ENCODE results near the gene RBP4.

The RBP4 gene

GRCh38 chr10:93601146-93601773, at the start of gene RBP4:
Gene RBP4 (minus strand): TSS chr10:93601235. CDS start chr10:93601028, 207 bp downstream.
- Mint-ChIP-seq H3K4me3 (no peak within 1 kb of the TSS), H3K36me3 (no peaks in the 10 kb centered on the region), H3K27me3 (peaks cover 24% of the 10 kb centered on the region), H3K27ac (no peak within 1 kb of the TSS), H3K9me3 (no peaks in the 10 kb centered on the region), H3K4me1 (peaks cover 4% of the 10 kb centered on the region)

- Mint-ChIP-seq H3K27me3 (peaks cover 12% of the 10 kb centered on the region), H3K4me1 (no peaks in the 10 kb centered on the region), H3K36me3 (no peaks in the 10 kb centered on the region), H3K4me3 (no peak overlapping the region), H3K9me3 (no peaks in the 10 kb centered on the region), H3K27ac (no peak overlapping the region)
Observed at GRCh38 chr10:93639791-93640190, 38.8 kb upstream of the RBP4 start.

GRCh38 chr10:93630625-93631557, 29.9 kb upstream of the RBP4 start:
- Mint-ChIP-seq H3K27me3 (peaks cover 4% of the 10 kb centered on the region), H3K36me3 (no peaks in the 10 kb centered on the region), H3K4me3 (no peak overlapping the region), H3K9me3 (no peaks in the 10 kb centered on the region), H3K4me1 (no peaks in the 10 kb centered on the region), H3K27ac (no peak overlapping the region)

- Mint-ChIP-seq H3K9me3 (no peaks in the 10 kb centered on the region), H3K27ac (no peak overlapping the region), H3K4me1 (no peaks in the 10 kb centered on the region), H3K4me3 (no peak overlapping the region), H3K27me3 (peaks cover 9% of the 10 kb centered on the region), H3K36me3 (no peaks in the 10 kb centered on the region)
Observed at GRCh38 chr10:93629647-93630305, 28.7 kb upstream of the RBP4 start.

- H3K4me1 Mint-ChIP-seq = no peaks in the 10 kb centered on the region
- H3K36me3 Mint-ChIP-seq = no peaks in the 10 kb centered on the region
- H3K4me3 Mint-ChIP-seq = no peak overlapping the region
- H3K27ac Mint-ChIP-seq = no peak overlapping the region
- peaks cover 9% of the 10 kb centered on the region for H3K27me3 Mint-ChIP-seq
- no peaks in the 10 kb centered on the region for H3K9me3 Mint-ChIP-seq
Observed at GRCh38 chr10:93628858-93629257, 27.8 kb upstream of the RBP4 start.

GRCh38 chr10:93622942-93623341, 21.9 kb upstream of the RBP4 start:
- Mint-ChIP-seq H3K27ac (no peak overlapping the region), H3K36me3 (no peaks in the 10 kb centered on the region), H3K4me3 (no peak overlapping the region), H3K27me3 (peaks cover 7% of the 10 kb centered on the region), H3K4me1 (no peaks in the 10 kb centered on the region), H3K9me3 (no peaks in the 10 kb centered on the region)

- Mint-ChIP-seq H3K4me3 (no peak overlapping the region), H3K27me3 (peaks cover 5% of the 10 kb centered on the region), H3K27ac (no peak overlapping the region), H3K9me3 (no peaks in the 10 kb centered on the region), H3K4me1 (no peaks in the 10 kb centered on the region), H3K36me3 (no peaks in the 10 kb centered on the region)
Observed at GRCh38 chr10:93620925-93621324, 19.9 kb upstream of the RBP4 start.

GRCh38 chr10:93615576-93616235, 14.7 kb upstream of the RBP4 start:
- Mint-ChIP-seq H3K4me3 (no peak overlapping the region), H3K36me3 (no peaks in the 10 kb centered on the region), H3K4me1 (no peaks in the 10 kb centered on the region), H3K27ac (no peak overlapping the region), H3K27me3 (no peaks in the 10 kb centered on the region), H3K9me3 (no peaks in the 10 kb centered on the region)

GRCh38 chr10:93614101-93614825, 13.2 kb upstream of the RBP4 start:
- Mint-ChIP-seq H3K36me3 (no peaks in the 10 kb centered on the region), H3K4me3 (no peak overlapping the region), H3K27ac (no peak overlapping the region), H3K27me3 (no peaks in the 10 kb centered on the region), H3K4me1 (no peaks in the 10 kb centered on the region), H3K9me3 (no peaks in the 10 kb centered on the region)

- H3K4me1 Mint-ChIP-seq = no peaks in the 10 kb centered on the region
- no peak overlapping the region for H3K4me3 Mint-ChIP-seq
- no peaks in the 10 kb centered on the region for H3K27me3 Mint-ChIP-seq
- H3K36me3 Mint-ChIP-seq = no peaks in the 10 kb centered on the region
- H3K9me3 Mint-ChIP-seq = no peaks in the 10 kb centered on the region
- no peak overlapping the region for H3K27ac Mint-ChIP-seq
Observed at GRCh38 chr10:93613126-93613525, 12.1 kb upstream of the RBP4 start.

GRCh38 chr10:93612311-93612710, 11.3 kb upstream of the RBP4 start, which contains the start of gene PDE6C:
Gene PDE6C (plus strand): TSS chr10:93612537. CDS start chr10:93612726, 189 bp downstream.
- Mint-ChIP-seq H3K9me3 (no peaks in the 10 kb centered on the region), H3K27ac (no peak within 1 kb of the TSS), H3K4me3 (no peak within 1 kb of the TSS), H3K27me3 (peaks cover 1% of the 10 kb centered on the region), H3K36me3 (no peaks in the 10 kb centered on the region), H3K4me1 (no peaks in the 10 kb centered on the region)

GRCh38 chr10:93608421-93608820, 7.4 kb upstream of the RBP4 start:
- H3K27me3 Mint-ChIP-seq = peaks cover 6% of the 10 kb centered on the region

GRCh38 chr10:93604146-93604545, 3.1 kb upstream of the RBP4 start:
- Mint-ChIP-seq H3K9me3 (no peaks in the 10 kb centered on the region), H3K36me3 (no peaks in the 10 kb centered on the region), H3K4me1 (peaks cover 4% of the 10 kb centered on the region), H3K27me3 (peaks cover 25% of the 10 kb centered on the region), H3K27ac (no peak overlapping the region), H3K4me3 (no peak overlapping the region)

More at GRCh38 chr10:93608421-93608820, 7.4 kb upstream of the RBP4 start:
- H3K9me3 Mint-ChIP-seq = no peaks in the 10 kb centered on the region
- no peaks in the 10 kb centered on the region for H3K36me3 Mint-ChIP-seq
- H3K4me3 Mint-ChIP-seq = no peak overlapping the region
- no peak overlapping the region for H3K27ac Mint-ChIP-seq
- no peaks in the 10 kb centered on the region for H3K4me1 Mint-ChIP-seq

- H3K36me3 Mint-ChIP-seq = no peaks in the 10 kb centered on the region
- no peak overlapping the region for H3K27ac Mint-ChIP-seq
- H3K4me1 Mint-ChIP-seq = peaks cover 4% of the 10 kb centered on the region
- no peaks in the 10 kb centered on the region for H3K9me3 Mint-ChIP-seq
- no peak overlapping the region for H3K4me3 Mint-ChIP-seq
- peaks cover 27% of the 10 kb centered on the region for H3K27me3 Mint-ChIP-seq
Observed at GRCh38 chr10:93603023-93603422, 2.0 kb upstream of the RBP4 start.

GRCh38 chr10:93601774-93602162, 733 bp upstream of the RBP4 start:
- no peaks in the 10 kb centered on the region for H3K36me3 Mint-ChIP-seq
- H3K4me3 Mint-ChIP-seq = no peak overlapping the region
- H3K27ac Mint-ChIP-seq = no peak overlapping the region
- H3K9me3 Mint-ChIP-seq = no peaks in the 10 kb centered on the region
- H3K4me1 Mint-ChIP-seq = peaks cover 4% of the 10 kb centered on the region
- H3K27me3 Mint-ChIP-seq = peaks cover 25% of the 10 kb centered on the region
